ENCODE measurements around the gene MOV10L1.

The MOV10L1 gene

GRCh38 chr22:50058906-50059880 is 30.6 kb upstream of the MOV10L1 start:
- no peak for DNase-seq (ENCODE audit: low spot score)

- no peak for DNase-seq (ENCODE audit: low spot score)
Measured at GRCh38 chr22:50059881-50060262, 29.9 kb upstream of the MOV10L1 start.

DNA sequence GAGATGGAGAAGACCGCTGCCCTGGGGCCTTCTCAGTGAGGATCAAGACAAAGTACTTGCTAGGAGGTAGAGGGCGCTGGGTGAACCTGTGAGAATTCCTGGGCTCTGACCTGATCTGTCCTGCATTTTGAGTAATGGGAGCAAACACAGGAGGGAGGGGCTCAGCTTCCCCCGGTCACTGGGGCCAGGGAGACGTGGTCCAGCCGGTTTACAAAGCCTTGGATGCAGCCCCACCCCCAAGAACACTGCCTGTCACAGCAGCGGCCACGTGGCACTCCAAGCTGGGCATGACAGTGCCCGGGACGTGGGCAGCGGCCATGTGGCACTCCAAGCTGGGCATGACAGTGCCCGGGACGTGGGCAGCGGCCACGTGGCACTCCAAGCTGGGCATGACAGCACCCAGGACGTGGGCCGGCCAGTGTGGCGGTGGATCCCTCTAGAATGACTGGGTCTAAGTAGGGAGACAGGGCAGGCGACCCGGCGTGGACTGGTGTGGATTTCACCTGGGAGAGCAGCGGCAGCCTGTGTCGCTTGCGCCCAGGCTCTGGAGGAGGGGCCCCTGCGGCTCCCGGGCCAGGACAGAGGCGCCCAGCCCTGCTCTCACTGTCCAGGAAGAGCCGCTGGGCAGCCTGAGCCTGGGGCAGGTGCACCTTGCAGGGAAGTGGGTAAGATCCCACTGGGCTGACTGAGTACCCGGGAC is 29.2 kb upstream of the MOV10L1 start:
- DNase-seq (ENCODE audit: low spot score): no peak

DNA sequence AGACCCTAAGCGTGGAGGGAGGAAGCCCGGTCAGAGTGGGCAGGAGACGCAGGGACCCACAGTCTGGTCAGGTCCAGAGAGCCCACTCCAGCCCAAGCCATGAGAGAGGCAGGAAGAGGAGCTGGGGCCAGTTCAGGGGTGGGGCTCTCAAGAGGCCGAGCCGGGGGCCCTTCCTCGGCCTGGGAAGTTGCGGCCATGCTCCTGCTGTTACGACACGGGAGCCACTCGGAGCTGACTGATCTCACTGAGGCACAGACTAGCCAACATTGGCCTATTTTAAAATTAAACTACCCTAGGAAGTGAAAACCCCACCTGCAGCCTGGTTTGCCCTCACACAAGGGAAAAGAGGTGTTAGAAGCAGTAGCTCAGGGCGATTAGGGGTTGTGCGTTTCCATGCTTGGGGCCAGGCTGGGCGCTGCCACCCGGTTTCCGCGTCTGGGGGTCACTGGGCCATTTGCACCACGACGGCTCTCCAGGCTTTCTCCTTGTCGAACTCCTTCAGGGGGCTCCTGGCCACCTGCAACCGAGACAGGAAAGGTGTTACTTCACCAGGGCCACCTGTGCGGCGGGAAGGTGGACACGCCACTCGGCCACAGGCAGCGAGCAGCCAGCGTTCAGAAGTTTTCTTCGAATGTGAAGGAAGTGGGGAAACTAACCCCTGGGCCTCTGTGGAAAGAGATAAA is 28.5 kb upstream of the MOV10L1 start:
- no peak for DNase-seq (ENCODE audit: low spot score)

GRCh38 chr22:50061824-50062355 is 27.9 kb upstream of the MOV10L1 start:
- DNase-seq (ENCODE audit: low spot score): no peak

GRCh38 chr22:50062509-50063135 is 27.2 kb upstream of the MOV10L1 start:
- no peak for DNase-seq (ENCODE audit: low spot score)

DNA sequence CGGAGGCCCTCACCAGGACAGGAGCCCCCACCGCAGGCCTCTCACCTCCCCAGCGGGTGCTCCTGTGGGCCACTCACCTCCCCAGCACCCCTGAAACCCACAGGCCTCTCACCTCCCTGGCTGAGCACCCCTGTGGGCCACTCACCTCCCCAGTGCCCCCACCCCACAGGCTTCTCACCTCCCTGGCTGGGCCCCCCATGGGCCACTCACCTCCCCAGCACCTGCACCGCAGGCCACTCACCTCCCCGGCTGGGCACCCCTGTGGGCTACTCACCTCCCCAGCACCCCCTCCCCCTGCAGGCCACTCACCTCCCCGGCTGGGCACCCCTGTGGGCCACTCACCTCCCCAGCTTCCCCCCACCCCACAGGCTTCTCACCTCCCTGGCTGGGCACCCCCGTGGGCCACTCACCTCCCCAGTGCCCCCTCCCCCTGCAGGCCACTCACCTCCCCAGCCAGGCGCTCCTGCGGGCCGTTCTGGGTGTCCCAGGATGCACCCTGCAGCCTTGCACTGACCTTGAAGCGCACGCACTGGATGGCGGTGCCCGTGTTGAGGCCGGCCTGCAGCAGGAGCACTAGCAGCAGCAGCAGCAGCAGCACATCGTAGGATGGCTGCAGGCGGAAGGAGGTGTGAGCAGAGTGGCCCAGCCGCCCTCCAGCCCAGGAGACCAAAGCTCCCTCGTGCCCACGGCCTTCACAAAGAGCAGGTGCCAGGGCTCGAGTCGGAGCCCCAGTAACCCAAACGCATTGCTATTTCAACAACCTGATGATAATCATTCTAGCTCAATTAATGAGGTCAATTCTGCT is 26.0 kb upstream of the MOV10L1 start:
- no peak for DNase-seq (ENCODE audit: low spot score)

DNA sequence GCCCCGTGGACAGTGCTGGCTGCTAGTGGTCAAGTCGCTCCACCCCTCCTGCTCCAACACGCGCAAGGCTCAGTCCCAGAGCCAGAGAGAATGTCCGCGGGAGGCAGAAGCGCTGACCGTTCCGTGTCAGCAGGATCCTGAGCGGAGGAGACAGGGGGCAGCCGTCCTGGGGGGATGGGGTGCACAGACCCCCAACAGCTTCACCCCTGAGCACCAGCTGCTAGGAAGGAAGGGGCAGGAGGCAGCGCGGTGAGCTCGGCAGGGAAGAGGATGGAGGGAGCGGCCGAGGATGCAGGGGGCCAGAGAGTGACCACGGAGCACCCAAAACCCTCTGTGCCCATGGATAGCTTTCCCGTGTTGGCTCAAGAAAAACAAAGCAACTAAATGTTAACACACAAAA is 25.4 kb upstream of the MOV10L1 start:
- no peak for DNase-seq (ENCODE audit: low spot score)

- no peak for DNase-seq (ENCODE audit: low spot score)
Measured at GRCh38 chr22:50067244-50067643, 22.6 kb upstream of the MOV10L1 start.

DNA sequence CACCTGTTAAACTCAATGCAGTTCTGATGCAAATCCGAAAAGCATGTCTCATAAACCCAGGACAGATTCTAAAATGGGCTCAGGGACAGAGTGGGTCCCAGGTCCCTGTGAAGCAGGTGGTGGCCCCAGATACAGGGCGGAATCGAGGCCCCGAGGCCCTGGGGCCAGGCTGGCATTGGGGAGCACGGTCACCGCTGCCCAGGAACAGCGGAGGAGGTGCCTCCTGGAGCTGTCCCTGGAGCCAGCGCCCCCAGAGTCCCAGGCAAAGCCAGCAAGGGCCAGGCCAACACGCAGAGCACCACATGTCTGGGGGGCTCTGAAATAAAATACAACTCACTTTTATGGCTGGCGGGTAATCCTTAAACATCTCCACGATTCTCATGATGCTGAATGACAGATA is 21.7 kb upstream of the MOV10L1 start:
- no peak for DNase-seq (ENCODE audit: low spot score)

- no peak for DNase-seq (ENCODE audit: low spot score)
Measured at GRCh38 chr22:50070366-50070765, 19.4 kb upstream of the MOV10L1 start.

GRCh38 chr22:50071432-50072166 is 18.2 kb upstream of the MOV10L1 start:
- DNase-seq (ENCODE audit: low spot score): no peak

- DNase-seq (ENCODE audit: low spot score): no peak
Measured at GRCh38 chr22:50072167-50072555, 17.6 kb upstream of the MOV10L1 start.

- no peak for DNase-seq (ENCODE audit: low spot score)
Measured at GRCh38 chr22:50072714-50073538, 16.9 kb upstream of the MOV10L1 start.

GRCh38 chr22:50074056-50074455 is 15.8 kb upstream of the MOV10L1 start:
- no peak for DNase-seq (ENCODE audit: low spot score)

DNA sequence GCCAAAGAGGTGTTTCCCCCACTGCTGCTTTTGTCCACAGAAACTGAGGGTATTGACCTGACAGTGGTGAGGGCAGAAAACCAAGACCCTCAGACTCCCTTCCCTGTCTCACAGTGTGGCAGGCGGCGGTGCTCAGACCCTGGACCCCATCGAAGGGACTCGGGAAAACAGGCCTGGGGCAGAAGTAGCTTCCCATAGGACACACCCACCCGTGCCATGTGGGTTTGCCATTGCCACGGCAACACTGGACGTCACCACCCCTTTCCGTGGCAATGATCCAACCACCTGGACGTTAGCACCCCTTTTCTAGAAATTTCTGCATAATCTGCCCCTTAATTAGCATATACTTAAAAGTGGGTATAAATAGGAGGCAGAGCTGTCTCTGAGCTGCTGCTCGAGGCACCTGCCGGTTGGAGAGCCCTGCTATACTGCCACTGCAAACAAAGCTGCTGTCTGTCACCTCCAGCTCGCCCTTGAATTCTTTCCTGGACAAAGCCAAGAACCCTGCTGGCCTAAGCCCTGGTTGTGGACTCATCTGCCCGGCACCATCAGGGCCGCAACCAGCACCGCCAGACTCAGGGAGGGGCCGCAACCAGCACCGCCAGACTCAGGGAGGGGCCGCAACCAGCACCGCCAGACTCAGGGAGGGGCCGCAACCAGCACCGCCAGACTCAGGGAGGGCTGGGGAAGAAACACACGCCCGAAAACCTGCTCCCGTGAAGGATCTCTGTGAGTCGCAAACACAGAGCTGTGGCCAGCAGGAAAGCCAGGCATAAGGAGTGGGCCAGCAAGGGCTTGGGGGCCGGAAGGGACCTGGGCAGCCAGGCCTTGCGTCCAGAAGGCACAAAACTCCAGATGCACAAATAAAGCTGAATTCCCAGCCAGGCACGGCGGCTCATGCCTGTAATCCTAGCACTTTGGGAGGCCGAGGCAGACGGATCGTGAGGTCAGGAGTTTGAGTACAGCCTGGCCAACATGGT is 15.0 kb upstream of the MOV10L1 start:
- DNase-seq (ENCODE audit: low spot score): no peak

GRCh38 chr22:50076646-50077535 is 12.9 kb upstream of the MOV10L1 start:
- DNase-seq (ENCODE audit: low spot score): no peak
